ENCODE results near the gene PLEKHG4. TPM values are rescaled to one million over a fixed set of nuclear protein-coding genes. Genes with fewer than 3 reads are reported as not detected.

The PLEKHG4 gene
- total RNA-seq, 1 donor from 2014 or later = 43.4 TPM

- intact Hi-C loops (cut with micrococcal nuclease) = loop anchor here (1.0 to 5.0 kb wide), 3 partner anchors 79 to 157 kb away; partner anchors contain the start of gene ZDHHC1
- DNase-seq = peak; percentile 79
- Mint-ChIP-seq H3K27ac (no peak overlapping the region), H3K4me1 (peaks cover 3% of the 10 kb centered on the region), H3K9me3 (no peaks in the 10 kb centered on the region), H3K36me3 (ENCODE audit: low read depth) (no peaks in the 10 kb centered on the region), H3K4me3 (no peak overlapping the region), H3K27me3 (no peaks in the 10 kb centered on the region)
Observed at GRCh38 chr16:67260426-67261063, 18.8 kb upstream of the PLEKHG4 start.

- DNase-seq = no peak
- H3K4me1 Mint-ChIP-seq = peaks cover 3% of the 10 kb centered on the region
- H3K9me3 Mint-ChIP-seq = no peaks in the 10 kb centered on the region
- intact Hi-C loops (cut with micrococcal nuclease) = loop anchor here (5.0 kb wide), 1 partner anchor 154 kb away; the partner anchor contains the start of gene ZDHHC1
- H3K4me3 Mint-ChIP-seq = no peak overlapping the region
- H3K36me3 Mint-ChIP-seq (ENCODE audit: low read depth) = no peaks in the 10 kb centered on the region
- H3K27me3 Mint-ChIP-seq = no peaks in the 10 kb centered on the region
- H3K27ac Mint-ChIP-seq = no peak overlapping the region
Observed at GRCh38 chr16:67263201-67263600, 16.1 kb upstream of the PLEKHG4 start.

GRCh38 chr16:67264277-67264676 lies 15.1 kb upstream of the PLEKHG4 start:
- H3K4me3 Mint-ChIP-seq = no peak overlapping the region

GRCh38 chr16:67264866-67265265 lies 14.5 kb upstream of the PLEKHG4 start:
- no peak for DNase-seq
- peaks cover 3% of the 10 kb centered on the region for H3K4me1 Mint-ChIP-seq
- no peak overlapping the region for H3K27ac Mint-ChIP-seq
- intact Hi-C loops (cut with micrococcal nuclease) = loop anchor here (5.0 kb wide), 1 partner anchor 152 kb away; the partner anchor contains the start of gene ZDHHC1
- H3K36me3 Mint-ChIP-seq (ENCODE audit: low read depth) = no peaks in the 10 kb centered on the region
- H3K9me3 Mint-ChIP-seq = no peaks in the 10 kb centered on the region
- no peak overlapping the region for H3K4me3 Mint-ChIP-seq
- no peaks in the 10 kb centered on the region for H3K27me3 Mint-ChIP-seq

More at GRCh38 chr16:67264277-67264676, 15.1 kb upstream of the PLEKHG4 start:
- no peak overlapping the region for H3K27ac Mint-ChIP-seq
- intact Hi-C loops (cut with micrococcal nuclease) = loop anchor here (5.0 kb wide), 1 partner anchor 153 kb away; the partner anchor contains the start of gene ZDHHC1
- DNase-seq = no peak
- no peaks in the 10 kb centered on the region for H3K9me3 Mint-ChIP-seq
- peaks cover 3% of the 10 kb centered on the region for H3K4me1 Mint-ChIP-seq
- no peaks in the 10 kb centered on the region for H3K27me3 Mint-ChIP-seq
- H3K36me3 Mint-ChIP-seq (ENCODE audit: low read depth) = no peaks in the 10 kb centered on the region

GRCh38 chr16:67265834-67266233 lies 13.5 kb upstream of the PLEKHG4 start:
- Mint-ChIP-seq H3K4me3 (no peak overlapping the region), H3K27ac (no peak overlapping the region), H3K27me3 (no peaks in the 10 kb centered on the region), H3K9me3 (no peaks in the 10 kb centered on the region), H3K4me1 (no peaks in the 10 kb centered on the region), H3K36me3 (ENCODE audit: low read depth) (no peaks in the 10 kb centered on the region)
- intact Hi-C loops (cut with micrococcal nuclease) = no loop called here
- no peak for DNase-seq

- peaks cover 2% of the 10 kb centered on the region for H3K36me3 Mint-ChIP-seq (ENCODE audit: low read depth)
Observed at GRCh38 chr16:67268136-67268579, 11.2 kb upstream of the PLEKHG4 start.

GRCh38 chr16:67269766-67270165 lies 9.6 kb upstream of the PLEKHG4 start:
- peaks cover 2% of the 10 kb centered on the region for H3K36me3 Mint-ChIP-seq (ENCODE audit: low read depth)
- no peak overlapping the region for H3K27ac Mint-ChIP-seq
- no peak overlapping the region for H3K4me3 Mint-ChIP-seq
- DNase-seq = no peak
- no peaks in the 10 kb centered on the region for H3K9me3 Mint-ChIP-seq
- H3K27me3 Mint-ChIP-seq = no peaks in the 10 kb centered on the region
- no peaks in the 10 kb centered on the region for H3K4me1 Mint-ChIP-seq
- intact Hi-C loops (cut with micrococcal nuclease) = no loop called here

More at GRCh38 chr16:67268136-67268579, 11.2 kb upstream of the PLEKHG4 start:
- no peaks in the 10 kb centered on the region for H3K4me1 Mint-ChIP-seq
- H3K4me3 Mint-ChIP-seq = no peak overlapping the region
- H3K9me3 Mint-ChIP-seq = no peaks in the 10 kb centered on the region
- no peak overlapping the region for H3K27ac Mint-ChIP-seq
- no peak for DNase-seq
- H3K27me3 Mint-ChIP-seq = no peaks in the 10 kb centered on the region
- intact Hi-C loops (cut with micrococcal nuclease) = no loop called here

- no peak overlapping the region for H3K27ac Mint-ChIP-seq
- intact Hi-C loops (cut with micrococcal nuclease) = no loop called here
- no peaks in the 10 kb centered on the region for H3K27me3 Mint-ChIP-seq
- H3K9me3 Mint-ChIP-seq = no peaks in the 10 kb centered on the region
- peaks cover 7% of the 10 kb centered on the region for H3K36me3 Mint-ChIP-seq (ENCODE audit: low read depth)
- H3K4me1 Mint-ChIP-seq = peaks cover 3% of the 10 kb centered on the region
- H3K4me3 Mint-ChIP-seq = no peak overlapping the region
- no peak for DNase-seq
Observed at GRCh38 chr16:67270931-67271338, 8.4 kb upstream of the PLEKHG4 start.

- DNase-seq = no peak
- Mint-ChIP-seq H3K27ac (no peak overlapping the region), H3K27me3 (no peaks in the 10 kb centered on the region), H3K9me3 (no peaks in the 10 kb centered on the region), H3K4me1 (peaks cover 4% of the 10 kb centered on the region), H3K36me3 (ENCODE audit: low read depth) (peaks cover 9% of the 10 kb centered on the region), H3K4me3 (no peak overlapping the region)
- intact Hi-C loops (cut with micrococcal nuclease) = no loop called here
Observed at GRCh38 chr16:67271446-67271845, 7.9 kb upstream of the PLEKHG4 start.

GRCh38 chr16:67275321-67275720 lies 4.0 kb upstream of the PLEKHG4 start:
- DNase-seq = no peak
- no peaks in the 10 kb centered on the region for H3K9me3 Mint-ChIP-seq
- intact Hi-C loops (cut with micrococcal nuclease) = loop anchor here (5.0 kb wide), 2 partner anchors 72 to 122 kb away; no protein-coding TSS in a partner anchor
- H3K27me3 Mint-ChIP-seq = no peaks in the 10 kb centered on the region
- H3K4me3 Mint-ChIP-seq = no peak overlapping the region
- H3K27ac Mint-ChIP-seq = no peak overlapping the region
- peaks cover 17% of the 10 kb centered on the region for H3K4me1 Mint-ChIP-seq
- H3K36me3 Mint-ChIP-seq (ENCODE audit: low read depth) = peaks cover 21% of the 10 kb centered on the region

GRCh38 chr16:67277294-67277998 lies 1.9 kb upstream of the PLEKHG4 start:
- no peaks in the 10 kb centered on the region for H3K9me3 Mint-ChIP-seq
- DNase-seq = no peak
- H3K27ac Mint-ChIP-seq = peak overlapping the region; percentile 87
- H3K27me3 Mint-ChIP-seq = no peaks in the 10 kb centered on the region
- H3K4me1 Mint-ChIP-seq = peaks cover 18% of the 10 kb centered on the region
- peak overlapping the region; percentile 89 for H3K4me3 Mint-ChIP-seq
- H3K36me3 Mint-ChIP-seq (ENCODE audit: low read depth) = peaks cover 21% of the 10 kb centered on the region
- intact Hi-C loops (cut with micrococcal nuclease) = loop anchor here (5.0 kb wide), 2 partner anchors 70 to 120 kb away; no protein-coding TSS in a partner anchor

- Mint-ChIP-seq H3K9me3 (no peaks in the 10 kb centered on the region), H3K27me3 (no peaks in the 10 kb centered on the region), H3K27ac (peak overlapping the region; percentile 90), H3K4me3 (peak overlapping the region; percentile 89), H3K4me1 (peaks cover 18% of the 10 kb centered on the region), H3K36me3 (ENCODE audit: low read depth) (peaks cover 24% of the 10 kb centered on the region)
- intact Hi-C loops (cut with micrococcal nuclease) = loop anchor here (2.0 to 5.0 kb wide), 3 partner anchors 31 to 119 kb away; partner anchors contain the start of gene FHOD1
- no peak for DNase-seq
Observed at GRCh38 chr16:67277999-67278772, 1.1 kb upstream of the PLEKHG4 start.

- no peaks in the 10 kb centered on the region for H3K27me3 Mint-ChIP-seq
- intact Hi-C loops (cut with micrococcal nuclease) = loop anchor here (1.0 to 5.0 kb wide), 4 partner anchors 32 to 118 kb away; partner anchors contain the start of gene FHOD1
- peak; percentile 88 for DNase-seq
Observed at GRCh38 chr16:67278773-67279295, 498 bp upstream of the PLEKHG4 start.

More at GRCh38 chr16:67278773-67279295, 498 bp upstream of the PLEKHG4 start:
- H3K36me3 Mint-ChIP-seq (ENCODE audit: low read depth) = peaks cover 24% of the 10 kb centered on the region
- no peaks in the 10 kb centered on the region for H3K9me3 Mint-ChIP-seq
- peak overlapping the region; percentile 90 for H3K27ac Mint-ChIP-seq
- H3K4me1 Mint-ChIP-seq = peaks cover 18% of the 10 kb centered on the region
- H3K4me3 Mint-ChIP-seq = peak overlapping the region; percentile 89
